Cardiac septum (tissue), 1 donor: Measurements from ENCODE around the gene MYZAP. TPM values are rescaled to one million over a fixed set of nuclear protein-coding genes. Genes with fewer than 3 reads are reported as not detected.

Experiments used
- DNase-seq: peaks from one replicate; pipeline ENCODE4 v3.0.0-alpha.2; 2020; ENCODE audit warnings: low spot score
- intact Hi-C: fragments of 100-400 bp; cut with DNase I; formaldehyde crosslinking; loops from one replicate; pipeline ENCODE4 v1.14.0; 2022
- total RNA-seq: library from RNA; stranded (reverse); fragmentation: NEBNext Ultra II Directional; extraction: Animal tissue kit (Norgen Biotek cat#: 25700); gene quantifications from one replicate; pipeline ENCODE4 v1.2.1, GENCODE V29; 2021
- donor health status: DM: no; HTN: no; CAD: no.

The MYZAP gene
- total RNA-seq, 1 donor from 2014 or later, result 658 TPM

DNA sequence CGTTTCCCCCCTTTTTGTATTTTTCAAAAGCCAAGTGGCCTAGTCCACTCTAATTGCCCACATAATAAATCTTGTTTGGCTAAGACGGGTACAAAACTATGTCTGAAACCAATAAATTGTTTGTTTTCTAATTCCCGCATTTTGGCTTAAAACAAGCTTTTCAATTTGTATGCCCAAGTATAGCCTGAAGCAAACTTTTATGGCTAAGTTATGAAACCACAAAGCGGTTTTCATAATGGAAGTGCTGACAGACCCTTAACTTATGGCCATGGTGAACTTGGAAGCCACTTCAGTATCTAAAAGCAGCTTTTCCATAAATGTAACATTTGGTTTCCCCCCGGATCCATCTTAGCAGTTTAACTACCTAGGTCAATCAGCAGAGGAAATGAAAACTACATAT, 84.9 kb downstream of the MYZAP start:
- intact Hi-C loops, result no loop called here
- no peak for DNase-seq

DNA sequence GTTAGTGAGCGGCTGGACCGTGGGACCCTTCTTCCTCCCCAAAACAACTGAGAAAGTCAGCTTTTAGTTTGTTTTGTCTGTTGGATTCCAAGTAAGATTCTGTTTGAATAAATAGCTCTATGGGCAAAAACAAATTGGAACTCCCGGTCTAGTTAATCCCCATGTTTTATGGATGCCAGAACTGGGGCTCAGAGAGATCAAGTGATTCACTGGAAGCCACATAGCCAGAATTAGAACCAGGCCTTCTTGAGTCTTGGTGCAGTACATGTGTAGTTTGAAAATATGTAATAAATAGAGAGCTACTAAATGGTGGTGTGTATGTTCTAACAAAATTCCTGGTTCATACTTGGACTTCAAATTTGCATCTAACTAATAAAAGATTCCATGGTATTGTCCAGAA, 85.5 kb downstream of the MYZAP start:
- intact Hi-C loops, result no loop called here
- DNase-seq, result no peak

DNA sequence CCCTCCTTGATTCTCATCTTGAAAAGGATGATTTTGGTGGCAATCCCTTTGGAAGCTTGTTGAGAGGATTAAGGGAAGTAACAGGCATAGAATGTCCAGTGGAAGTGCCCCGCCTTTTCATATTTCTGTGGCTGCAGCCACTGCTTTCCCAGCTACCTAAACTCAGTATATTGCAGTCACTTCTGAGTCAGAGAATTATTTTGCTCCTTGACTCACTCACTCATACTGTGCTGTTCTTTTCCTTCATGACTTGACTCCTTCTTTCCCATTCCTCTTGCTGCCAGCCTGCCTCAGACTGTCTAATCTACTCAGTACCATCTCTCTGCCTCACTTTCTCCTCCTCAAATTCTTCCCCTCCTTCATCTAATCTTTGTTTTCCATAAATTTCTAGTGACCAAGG, 88.3 kb downstream of the MYZAP start:
- intact Hi-C loops, result no loop called here
- no peak for DNase-seq

DNA sequence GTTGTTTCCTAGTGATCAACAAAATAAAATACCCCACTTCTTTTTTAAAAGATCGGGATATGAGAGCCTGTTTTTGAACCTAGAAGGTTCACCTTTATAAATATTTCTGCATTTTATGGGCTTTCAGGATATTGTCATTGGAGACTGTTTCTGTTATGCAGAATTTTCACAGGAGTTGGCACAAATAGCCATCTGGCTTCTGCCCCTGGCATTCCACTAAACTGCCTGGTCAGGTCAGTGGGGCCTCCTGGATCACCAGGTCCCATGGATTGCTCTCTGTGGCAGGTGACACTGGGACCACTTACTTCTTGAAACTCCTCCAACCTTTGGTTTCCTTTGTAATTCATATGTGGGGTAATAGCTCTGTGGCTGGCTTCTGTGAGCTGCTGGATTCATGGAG, 89.3 kb downstream of the MYZAP start:
- DNase-seq, result no peak
- intact Hi-C loops, result no loop called here

DNA sequence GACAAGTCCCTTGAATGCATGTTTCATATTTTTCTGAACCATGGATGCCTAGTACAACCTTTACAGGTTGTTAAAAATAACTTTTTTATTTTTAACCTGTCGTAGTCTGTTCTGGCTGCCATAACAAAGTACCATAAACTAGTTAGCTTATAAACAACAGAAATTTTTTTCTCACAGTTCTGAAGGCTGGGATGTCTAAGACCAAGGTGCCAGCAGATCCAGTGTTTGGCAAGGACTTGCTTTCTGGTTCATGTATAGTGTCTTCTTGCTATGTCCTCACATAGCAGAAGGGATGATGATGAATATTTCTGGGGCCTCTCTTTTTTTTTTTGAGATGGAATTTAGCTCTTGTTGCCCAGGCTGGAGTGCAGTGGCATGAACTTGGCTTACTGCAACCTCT, 91.8 kb downstream of the MYZAP start:
- no peak for DNase-seq
- intact Hi-C loops, result no loop called here

DNA sequence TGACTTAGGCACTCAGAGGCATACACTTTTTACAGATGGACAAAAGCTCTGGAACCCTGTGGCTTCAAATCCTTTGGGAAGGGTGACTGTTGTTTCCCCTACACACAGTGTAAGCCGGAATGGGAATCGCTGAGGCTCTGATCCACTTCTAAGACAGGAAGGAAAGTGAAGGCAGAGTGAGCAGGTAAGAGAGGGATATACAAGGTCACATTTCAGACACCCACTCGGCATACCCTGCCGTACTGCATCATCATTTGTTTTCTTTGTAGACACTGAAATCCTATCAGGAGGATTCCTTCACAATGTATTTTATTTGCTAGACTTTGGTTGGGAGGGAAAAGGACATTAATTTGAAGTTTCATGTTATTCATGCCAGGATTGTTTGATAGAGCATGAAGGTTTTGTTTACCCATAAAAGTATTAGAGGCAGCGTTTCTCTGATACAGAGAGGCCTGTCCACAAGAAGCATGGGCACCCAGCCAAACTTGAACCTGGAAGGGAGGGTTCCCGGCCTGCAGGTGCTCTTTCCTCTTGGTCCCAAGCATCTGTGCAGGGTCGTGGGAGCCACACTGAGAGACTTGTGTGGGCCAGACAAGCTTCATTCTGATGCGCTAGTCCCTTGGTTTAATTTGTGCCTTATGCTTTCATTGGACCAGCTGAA, 92.9 kb downstream of the MYZAP start:
- DNase-seq, result no peak
- intact Hi-C loops, result no loop called here

DNA sequence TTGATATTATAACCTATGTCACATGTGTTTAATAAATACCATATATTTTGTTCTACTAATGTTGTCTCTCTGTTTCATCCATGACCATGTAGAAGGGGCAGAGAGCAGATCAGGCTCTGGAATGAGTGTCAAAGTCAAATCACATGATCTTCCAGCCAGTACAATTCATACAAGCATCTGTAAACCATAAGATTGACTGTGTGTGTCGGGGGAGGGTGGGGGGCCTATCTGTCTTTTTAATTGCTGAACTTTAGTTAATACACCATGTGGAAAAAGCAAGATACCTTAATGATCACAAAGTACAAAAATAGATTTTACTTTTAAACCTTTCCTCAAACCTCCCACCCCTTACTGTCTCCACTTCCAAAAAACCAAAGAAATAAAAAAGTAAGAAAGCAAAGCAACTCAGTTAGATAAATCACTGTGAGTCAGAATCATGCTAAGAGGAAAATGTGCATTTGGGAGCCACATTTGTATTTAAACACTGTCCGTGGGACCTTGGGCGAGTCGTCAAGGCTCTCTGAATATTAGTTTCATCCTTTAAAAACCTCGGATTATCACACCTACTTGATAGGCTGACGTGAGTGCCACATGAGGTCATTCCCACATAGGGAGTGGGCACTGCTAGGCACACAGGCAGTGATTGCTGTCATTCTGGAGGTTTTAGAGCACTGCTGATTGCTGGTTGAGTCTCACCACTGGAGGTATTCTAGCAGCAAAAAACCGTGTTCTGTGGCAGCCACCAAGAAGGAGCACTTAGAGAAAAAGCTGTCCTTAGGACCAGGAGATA, 93.8 kb downstream of the MYZAP start:
- intact Hi-C loops, result no loop called here
- no peak for DNase-seq

DNA sequence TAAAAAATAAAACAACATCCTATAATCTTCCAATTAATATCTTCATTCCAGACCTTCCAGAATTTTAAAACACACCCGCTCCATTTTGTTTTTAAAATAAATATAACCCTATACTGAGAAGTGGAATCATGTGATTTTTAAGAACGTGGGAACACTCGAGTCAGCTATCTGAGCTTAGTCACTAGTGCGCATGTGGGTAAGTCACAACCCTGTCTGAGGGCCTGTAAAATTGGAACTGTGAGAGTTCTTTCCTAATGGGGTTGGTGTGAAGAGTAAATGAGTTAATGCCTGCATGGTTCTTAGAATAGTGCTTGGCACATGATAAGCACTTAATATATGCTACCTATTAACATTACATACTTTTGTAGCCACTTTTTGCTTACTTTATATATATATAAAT, 95.0 kb downstream of the MYZAP start:
- DNase-seq, result no peak
- intact Hi-C loops, result no loop called here

DNA sequence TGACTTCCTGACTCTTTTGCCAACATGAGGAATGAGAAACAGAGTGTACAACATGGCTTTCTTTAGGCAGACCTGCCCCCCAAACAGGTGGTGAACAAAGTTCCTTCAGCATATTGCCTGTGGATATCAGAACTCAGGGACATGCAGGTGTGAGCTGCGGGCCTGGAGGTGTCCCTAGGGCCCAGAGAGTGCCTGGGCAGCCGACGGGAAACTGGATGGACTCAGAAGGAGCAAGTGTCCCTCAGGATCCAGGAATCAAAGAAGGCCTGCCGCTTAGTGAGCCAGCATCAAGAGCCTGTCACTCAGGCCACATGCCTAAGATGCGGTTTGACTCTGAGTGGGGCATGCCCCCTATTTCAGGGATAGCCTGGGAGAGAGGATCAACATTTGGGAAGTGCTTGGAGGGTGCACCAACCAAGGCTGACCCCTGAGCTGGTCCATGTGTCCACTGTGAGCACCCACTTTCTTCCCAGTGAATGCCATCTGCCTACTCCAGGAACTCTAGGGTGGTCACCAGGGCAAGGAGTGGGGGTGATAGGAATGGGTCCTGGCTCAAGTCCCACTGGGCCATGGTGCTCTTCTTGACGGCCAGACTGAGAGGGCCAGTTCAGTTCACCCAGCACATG, 98.8 kb downstream of the MYZAP start:
- intact Hi-C loops, result no loop called here
- DNase-seq, result no peak

DNA sequence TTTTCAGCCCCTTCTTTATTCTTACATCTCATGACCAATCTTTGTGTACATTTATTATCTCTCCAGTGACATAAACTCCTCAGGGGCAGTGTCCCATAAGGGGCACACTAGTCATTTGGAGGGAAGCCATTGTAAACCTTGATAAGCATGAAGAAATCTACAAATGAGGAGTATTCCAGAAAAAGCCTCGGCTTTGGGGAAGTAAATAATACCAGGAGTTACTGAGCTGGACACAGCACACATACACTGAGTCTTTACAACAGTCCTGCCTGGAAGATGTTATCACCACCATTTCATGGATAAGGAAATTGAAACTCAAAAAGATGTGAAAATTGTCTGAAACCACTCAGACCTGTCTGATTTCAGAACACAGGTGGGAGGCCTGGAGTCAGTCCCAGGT, 99.4 kb downstream of the MYZAP start:
- intact Hi-C loops, result no loop called here
- DNase-seq, result no peak

DNA sequence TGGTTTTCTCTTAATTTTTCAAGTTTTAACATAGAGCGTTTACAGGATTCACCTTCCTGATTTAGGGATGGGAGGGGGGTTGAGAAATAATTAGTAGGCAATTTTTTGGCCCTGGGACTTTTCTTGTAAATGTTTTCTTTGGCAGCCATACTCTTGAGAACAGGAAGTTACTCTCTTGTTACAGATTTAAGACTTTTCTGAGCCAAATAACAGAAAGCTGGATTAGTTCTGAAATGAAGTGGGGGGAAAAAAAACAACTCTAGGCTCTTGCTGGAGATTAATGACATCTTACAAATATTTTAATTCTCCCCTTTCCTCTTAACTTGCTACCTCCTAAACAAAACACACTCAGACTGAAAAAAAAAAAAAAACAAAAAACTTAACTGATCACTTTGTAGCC, 101.0 kb downstream of the MYZAP start:
- intact Hi-C loops, result no loop called here
- no peak for DNase-seq

DNA sequence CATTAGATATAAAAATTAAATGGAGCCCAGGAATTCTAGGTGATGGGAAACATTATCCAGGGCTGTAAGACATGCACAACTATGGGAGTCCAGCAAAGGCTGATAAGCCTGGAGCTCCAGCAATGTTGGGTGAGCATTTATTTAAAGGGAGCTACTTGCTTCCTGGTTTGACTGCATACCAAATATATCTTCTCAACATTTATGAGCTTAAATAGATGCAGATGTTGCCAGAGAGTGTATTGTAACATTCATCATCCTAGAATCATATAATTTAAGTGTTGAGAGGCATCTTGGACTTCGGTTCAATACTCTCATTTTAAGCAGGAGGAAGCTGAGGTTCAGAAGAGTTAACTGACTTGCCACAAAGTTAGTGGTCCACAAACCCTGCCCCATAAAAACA, 102.6 kb downstream of the MYZAP start:
- no peak for DNase-seq
- intact Hi-C loops, result no loop called here

DNA sequence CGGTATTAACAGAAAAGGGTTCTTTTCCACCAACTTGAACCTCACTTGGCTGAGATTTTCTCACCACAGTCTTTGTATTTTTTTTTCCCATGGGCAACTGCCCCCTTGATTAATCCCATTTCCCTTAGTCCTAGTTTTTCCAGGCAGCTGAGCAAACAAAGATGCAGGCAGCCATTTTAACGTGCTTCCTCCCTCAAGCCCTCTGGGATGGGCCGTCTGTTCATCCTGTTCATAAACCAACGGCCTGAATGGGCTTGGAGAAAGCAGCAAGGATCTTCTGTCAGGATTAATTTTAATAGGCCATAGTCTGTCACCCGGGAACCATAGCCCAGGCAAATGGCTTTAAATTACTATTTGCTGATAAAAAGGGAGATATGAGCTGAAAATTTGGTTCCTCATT, 104.4 kb downstream of the MYZAP start:
- no peak for DNase-seq
- intact Hi-C loops, result no loop called here

DNA sequence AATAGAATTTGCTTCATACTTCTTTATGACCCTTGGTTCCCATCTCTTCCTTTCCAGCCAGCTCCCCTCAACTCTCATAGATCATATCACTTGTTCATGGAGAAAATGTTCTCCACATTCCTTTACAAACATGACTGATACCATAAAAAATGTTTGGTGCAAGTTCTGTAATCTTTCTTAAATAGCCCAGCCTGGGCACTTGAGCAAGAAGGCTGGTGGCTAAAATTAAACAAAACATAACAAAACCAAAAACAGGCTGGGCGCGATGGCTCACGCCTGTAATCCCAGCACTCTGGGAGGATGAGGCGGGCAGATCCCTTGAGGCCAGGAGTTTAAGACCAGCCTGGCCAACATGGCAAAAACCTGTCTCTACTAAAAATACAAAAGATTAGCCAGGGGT, 105.9 kb downstream of the MYZAP start:
- no peak for DNase-seq

DNA sequence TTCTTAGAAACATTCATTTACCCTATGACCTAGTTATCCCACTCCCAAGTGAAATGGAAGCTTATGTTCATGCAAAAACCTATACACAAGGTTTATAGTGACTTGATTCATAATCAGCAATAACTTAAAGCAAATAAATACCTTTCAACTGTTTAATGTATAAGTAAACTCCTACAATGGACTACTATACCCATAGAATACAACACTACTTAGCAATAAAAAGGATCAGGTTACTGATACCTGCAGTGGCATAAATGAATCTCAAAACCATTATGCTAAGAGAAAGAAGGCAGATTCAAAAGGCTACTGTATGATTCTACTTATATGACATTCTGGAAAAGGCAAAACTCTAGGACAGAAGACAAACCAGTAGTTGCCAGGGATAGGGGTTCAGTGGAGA, 106.5 kb downstream of the MYZAP start:
- intact Hi-C loops, result no loop called here

More for the DNA sequence above, 105.9 kb downstream of the MYZAP start:
- intact Hi-C loops, result no loop called here

DNA sequence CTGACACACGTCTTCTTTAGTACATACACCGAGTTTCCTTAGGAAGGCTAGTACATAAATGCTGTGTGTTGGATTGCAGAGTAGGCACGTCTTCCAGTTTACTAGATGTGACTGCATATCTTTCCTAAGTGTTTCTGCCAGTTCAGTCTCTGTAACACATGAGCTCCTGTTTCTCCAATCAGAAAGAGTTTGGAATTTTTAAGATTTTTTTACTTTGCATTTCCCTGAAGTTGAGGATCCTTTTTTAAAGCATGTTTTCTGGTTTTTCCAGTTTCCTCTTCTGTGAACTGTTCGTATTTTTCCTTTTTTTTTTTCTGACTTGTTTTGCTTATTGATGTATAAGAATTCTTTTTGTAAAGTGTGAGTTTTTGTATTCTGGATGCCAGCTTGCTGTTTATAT, 107.3 kb downstream of the MYZAP start:
- DNase-seq, result no peak

More for the DNA sequence above, 106.5 kb downstream of the MYZAP start:
- no peak for DNase-seq

DNA sequence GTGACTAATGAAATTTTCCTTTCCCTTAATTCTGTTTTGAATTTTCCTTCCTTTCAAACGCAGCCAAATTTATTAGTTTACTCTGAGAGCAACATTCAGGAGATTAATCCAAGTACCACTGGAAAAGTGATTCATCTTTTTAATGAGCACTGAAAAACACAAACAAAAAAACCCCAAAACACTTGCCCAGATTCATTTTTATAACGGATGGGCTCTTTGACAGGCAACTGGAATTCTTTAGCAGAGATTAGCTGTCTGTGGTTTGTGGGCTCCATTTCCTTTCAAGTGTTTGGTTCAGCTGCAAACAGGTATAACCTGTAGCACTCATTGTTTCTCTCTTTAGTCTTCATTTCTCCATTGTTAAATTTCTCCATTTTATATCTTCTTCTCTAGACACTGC, 111.7 kb downstream of the MYZAP start:
- no peak for DNase-seq
- intact Hi-C loops, result loop anchor here (10.0 kb wide), 1 partner anchor 149 kb away; no protein-coding TSS in a partner anchor

More for the DNA sequence above, 107.3 kb downstream of the MYZAP start:
- intact Hi-C loops, result no loop called here

DNA sequence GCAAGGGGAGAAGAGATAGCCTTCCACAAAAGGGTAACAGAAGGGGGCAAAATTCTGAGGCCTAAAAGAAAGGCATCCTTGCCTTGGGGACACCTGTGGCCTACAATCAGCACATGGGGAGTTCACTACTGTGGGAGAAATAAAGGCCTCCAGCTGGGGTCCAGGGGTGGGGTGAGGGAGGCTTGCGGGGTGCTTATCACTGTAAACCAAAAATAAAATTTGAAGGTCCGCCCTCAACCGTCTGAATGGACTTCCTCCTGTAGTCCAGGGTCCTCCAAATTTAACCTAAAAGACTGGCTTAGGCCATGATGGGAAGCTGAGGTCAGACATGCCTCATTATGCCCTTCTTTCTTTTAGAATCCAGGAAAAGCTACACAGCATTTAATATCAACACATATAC, 112.7 kb downstream of the MYZAP start:
- intact Hi-C loops, result loop anchor here (10.0 kb wide), 1 partner anchor 150 kb away; no protein-coding TSS in a partner anchor
- DNase-seq, result no peak

DNA sequence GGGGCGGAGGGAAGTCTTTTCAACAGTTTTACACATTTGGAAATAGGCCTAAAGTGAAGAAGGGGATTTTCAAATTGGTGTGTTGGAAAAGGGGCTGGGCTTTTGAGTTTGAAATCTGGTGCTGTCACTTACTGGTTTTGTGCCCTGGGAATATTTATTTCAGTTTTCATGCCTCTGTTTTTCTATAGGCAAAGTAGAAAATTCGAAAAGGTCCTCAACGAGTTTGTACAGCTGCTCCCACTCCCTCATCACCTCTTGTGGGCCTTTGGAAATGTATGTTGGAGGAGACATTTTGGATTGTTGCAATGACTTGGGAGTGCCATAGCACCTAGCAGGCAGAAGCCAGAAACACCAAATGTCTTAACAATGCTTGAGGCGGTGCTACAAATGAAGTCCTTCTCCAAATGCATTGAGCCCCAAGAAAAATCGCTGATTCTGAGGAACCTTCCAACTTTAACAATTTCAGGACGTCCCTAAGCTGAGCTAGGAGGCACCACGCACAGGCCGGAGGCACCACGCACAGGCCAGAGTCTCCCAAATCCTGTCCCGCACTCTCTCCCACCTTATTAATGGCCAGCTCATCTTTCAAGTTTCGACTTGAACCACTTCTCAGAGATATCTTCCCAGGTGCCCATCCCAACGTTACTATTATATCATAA, 114.2 kb downstream of the MYZAP start:
- intact Hi-C loops, result loop anchor here (10.0 kb wide), 1 partner anchor 151 kb away; no protein-coding TSS in a partner anchor
- DNase-seq, result no peak
